ENCODE data around the gene PPP2R3B. TPM values are rescaled to one million over a fixed set of nuclear protein-coding genes. Genes with fewer than 3 reads are reported as not detected.

Gene PPP2R3B
- total RNA-seq, 1 experiment from 2014 or later: 19.1 TPM

GRCh38 chrX:431056-431455 is 44.3 kb upstream of the PPP2R3B start (continued):
- TF ChIP-seq, protein P1, sequence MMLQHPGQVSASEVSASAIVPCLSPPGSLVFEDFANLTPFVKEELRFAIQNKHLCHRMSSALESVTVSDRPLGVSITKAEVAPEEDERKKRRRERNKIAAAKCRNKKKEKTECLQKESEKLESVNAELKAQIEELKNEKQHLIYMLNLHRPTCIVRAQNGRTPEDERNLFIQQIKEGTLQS (IDR thresholded peaks at IDR 0.05): no peak
- TF ChIP-seq JUND (IDR thresholded peaks at IDR 0.05) (no peak), ZBTB33 (IDR thresholded peaks at IDR 0.05; ENCODE audit: extremely low read depth, insufficient replicate concordance, low read length) (no peak), POLR2A (IDR thresholded peaks at IDR 0.05; ENCODE audit: borderline replicate concordance, extremely low read depth, insufficient read depth, insufficient read length) (no peak), TCF7L2 (IDR thresholded peaks at IDR 0.05; ENCODE audit: borderline replicate concordance, extremely low read depth, insufficient read depth, insufficient read length) (no peak), YY1 (IDR thresholded peaks at IDR 0.05; ENCODE audit: extremely low read depth, insufficient replicate concordance, low read depth, low read length) (no peak), EZH2phosphoT487 (IDR thresholded peaks at IDR 0.05; ENCODE audit: borderline replicate concordance) (no peak), EGR1 (IDR thresholded peaks at IDR 0.05; ENCODE audit: low read depth) (no peak)

- ChIA-PET CTCF (no interaction called here), POLR2A (no interaction called here), RAD21 (ENCODE audit: low non-redundant PET in 1 of 2, low total read pairs in 2 of 2, uncharacterized antibody in 2 of 2, unreplicated experiment in 2 of 2) (no interaction called here)
- intact Hi-C loops (cut with micrococcal nuclease): loop anchor here (5.0 kb wide), 1 partner anchor 693 kb away; no protein-coding TSS in a partner anchor
- Histone ChIP-seq H3K9me3 (ENCODE audit: control insufficient read depth in 1 of 2, insufficient read depth in 1 of 2, low read depth in 1 of 2, low read length in 2 of 2) (no peaks in the 10 kb centered on the region), H4K20me1 (ENCODE audit: insufficient read depth) (no peaks in the 10 kb centered on the region), H3K27me3 (ENCODE audit: insufficient read depth, low read length) (no peaks in the 10 kb centered on the region), H2AFZ (ENCODE audit: low read depth, low read length, poor library complexity, severe bottlenecking) (no peak overlapping the region), H3K27ac (ENCODE audit: low read depth, low read length) (no peak overlapping the region), H3K4me3 (replicated peaks in 1 of 2; ENCODE audit: low read depth in 1 of 2, low read length in 2 of 2) (no peak overlapping the region), H3K36me3 (ENCODE audit: control insufficient read depth in 1 of 2, insufficient read depth in 2 of 2, low read length in 2 of 2) (no peaks in the 10 kb centered on the region), H3K9ac (ENCODE audit: low read length) (no peak overlapping the region), H3K4me1 (ENCODE audit: control insufficient read depth in 1 of 2, insufficient read depth in 2 of 2, low read length in 2 of 2) (no peaks in the 10 kb centered on the region), H3K9me2 (ENCODE audit: insufficient read depth) (no peaks in the 10 kb centered on the region), H3K79me2 (ENCODE audit: insufficient read depth, low read length) (no peaks in the 10 kb centered on the region), H3K4me2 (ENCODE audit: low read length) (no peak overlapping the region)
- no peak for DNase-seq (ENCODE audit: low read depth, low spot score)
- no peak for ATAC-seq
- TF ChIP-seq JUND (IDR thresholded peaks at IDR 0.05) (no peak), SIN3A (IDR thresholded peaks at IDR 0.05; ENCODE audit: low read depth) (no peak), RAD21 (IDR thresholded peaks at IDR 0.05; ENCODE audit: low read depth) (no peak), FOSL1 (IDR thresholded peaks at IDR 0.05; ENCODE audit: low read depth) (no peak), TCF7L2 (IDR thresholded peaks at IDR 0.05; ENCODE audit: borderline replicate concordance, extremely low read depth, insufficient read depth, insufficient read length) (no peak), ZNF274 (IDR thresholded peaks at IDR 0.05; ENCODE audit: low read depth, low read length) (no peak), YY1 (IDR thresholded peaks at IDR 0.05; ENCODE audit: extremely low read depth, insufficient replicate concordance, low read depth, low read length) (no peak), CBX3 (IDR thresholded peaks at IDR 0.05; ENCODE audit: low read depth) (no peak), SP1 (IDR thresholded peaks at IDR 0.05; ENCODE audit: low read depth) (no peak), EGR1 (IDR thresholded peaks at IDR 0.05; ENCODE audit: low read depth) (no peak), EZH2phosphoT487 (IDR thresholded peaks at IDR 0.05; ENCODE audit: borderline replicate concordance) (no peak), POLR2AphosphoS5 (IDR thresholded peaks at IDR 0.05; ENCODE audit: low read depth, low read length) (no peak)
- TF ChIP-seq, protein P2, sequence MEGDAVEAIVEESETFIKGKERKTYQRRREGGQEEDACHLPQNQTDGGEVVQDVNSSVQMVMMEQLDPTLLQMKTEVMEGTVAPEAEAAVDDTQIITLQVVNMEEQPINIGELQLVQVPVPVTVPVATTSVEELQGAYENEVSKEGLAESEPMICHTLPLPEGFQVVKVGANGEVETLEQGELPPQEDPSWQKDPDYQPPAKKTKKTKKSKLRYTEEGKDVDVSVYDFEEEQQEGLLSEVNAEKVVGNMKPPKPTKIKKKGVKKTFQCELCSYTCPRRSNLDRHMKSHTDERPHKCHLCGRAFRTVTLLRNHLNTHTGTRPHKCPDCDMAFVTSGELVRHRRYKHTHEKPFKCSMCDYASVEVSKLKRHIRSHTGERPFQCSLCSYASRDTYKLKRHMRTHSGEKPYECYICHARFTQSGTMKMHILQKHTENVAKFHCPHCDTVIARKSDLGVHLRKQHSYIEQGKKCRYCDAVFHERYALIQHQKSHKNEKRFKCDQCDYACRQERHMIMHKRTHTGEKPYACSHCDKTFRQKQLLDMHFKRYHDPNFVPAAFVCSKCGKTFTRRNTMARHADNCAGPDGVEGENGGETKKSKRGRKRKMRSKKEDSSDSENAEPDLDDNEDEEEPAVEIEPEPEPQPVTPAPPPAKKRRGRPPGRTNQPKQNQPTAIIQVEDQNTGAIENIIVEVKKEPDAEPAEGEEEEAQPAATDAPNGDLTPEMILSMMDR (IDR thresholded peaks at IDR 0.05 in 2 of 3, conservative IDR thresholded peaks at IDR 0.05 in 1 of 3; ENCODE audit: borderline replicate concordance in 1 of 3, insufficient read depth in 1 of 3, low read depth in 2 of 3, low read length in 2 of 3): no peak
- TF ChIP-seq, protein P1 (IDR thresholded peaks at IDR 0.05): no peak
- no TSS peak for BruUV-seq (replicated peaks)
Measured at GRCh38 chrX:429266-429825, 42.6 kb upstream of the PPP2R3B start.

All from HCT116 (cell line).